Astrocyte (in vitro differentiated cells and primary cell): ENCODE results near the gene AAMDC. TPM values are rescaled to one million over a fixed set of nuclear protein-coding genes. Genes with fewer than 3 reads are reported as not detected.
"Not testable (repeated sequence)": the region's sequence is repeated elsewhere in the genome, so short reads cannot be mapped to it uniquely, and the experiment has no call there.

ENCODE experiments used
- DNase-seq: peaks from one replicate; pipeline ENCODE4 v3.0.0-alpha.2; 2010; ENCODE audit warnings: low read depth
- FAIRE-seq: peaks from 2 replicates; lab custom pipeline; 2011; peaks lifted over from hg19 to GRCh38; lab: Jason Lieb, UNC
- H2AFZ ChIP-seq: 2 replicates; pipeline ENCODE4 v1.6.0; 2012; ENCODE audit warnings: low read depth, low read length, inconsistent platforms
- H3K27ac ChIP-seq: 2 replicates; pipeline ENCODE4 v1.5.1; 2011; ENCODE audit warnings: low read depth, low read length, inconsistent platforms
- H3K27me3 ChIP-seq: 2 replicates; pipeline ENCODE4 v1.6.0; 2011; ENCODE audit warnings: low read length, inconsistent platforms; ENCODE audit not compliant: insufficient read depth
- H3K36me3 ChIP-seq: 2 replicates; pipeline ENCODE4 v1.5.1; 2011; ENCODE audit warnings: low read length, inconsistent platforms; ENCODE audit not compliant: insufficient read depth
- H3K4me1 ChIP-seq: 2 replicates; pipeline ENCODE4 v1.5.1; 2011; ENCODE audit warnings: low read length, inconsistent platforms; ENCODE audit not compliant: insufficient read depth
- H3K4me2 ChIP-seq: 2 replicates; pipeline ENCODE4 v1.6.0; 2012; ENCODE audit warnings: low read length, inconsistent platforms
- H3K4me3 ChIP-seq: 2 replicates; pipeline ENCODE4 v1.5.1; 2011; ENCODE audit warnings: low read depth, mild to moderate bottlenecking, low read length, inconsistent platforms; ENCODE audit not compliant: insufficient read depth
- H3K79me2 ChIP-seq: 2 replicates; pipeline ENCODE4 v1.6.0; 2012; ENCODE audit warnings: mild to moderate bottlenecking, low read length, inconsistent platforms; ENCODE audit not compliant: insufficient read depth
- H3K9ac ChIP-seq: 2 replicates; pipeline ENCODE4 v1.6.0; 2012; ENCODE audit warnings: mild to moderate bottlenecking, low read length, inconsistent platforms
- H3K9me3 ChIP-seq: 2 replicates; pipeline ENCODE4 v1.5.1; 2012; ENCODE audit warnings: low read depth, mild to moderate bottlenecking, low read length, inconsistent platforms; ENCODE audit not compliant: insufficient read depth
- H4K20me1 ChIP-seq: 2 replicates; pipeline ENCODE4 v1.6.0; 2012; ENCODE audit warnings: low read length, inconsistent platforms; ENCODE audit not compliant: insufficient read depth
- H3K27ac Mint-ChIP-seq: one replicate; pipeline ENCODE4 v1.8.0; 2021; ENCODE audit warnings: mild to moderate bottlenecking, mixed read lengths; ENCODE audit not compliant: unreplicated experiment
- H3K27me3 Mint-ChIP-seq: one replicate; pipeline ENCODE4 v1.8.0; 2021; ENCODE audit warnings: low read depth, mixed read lengths; ENCODE audit not compliant: unreplicated experiment
- H3K36me3 Mint-ChIP-seq: one replicate; pipeline ENCODE4 v1.8.0; 2021; ENCODE audit warnings: low read depth, mixed read lengths; ENCODE audit not compliant: unreplicated experiment
- H3K4me1 Mint-ChIP-seq: one replicate; pipeline ENCODE4 v1.8.0; 2021; ENCODE audit warnings: low read depth, mixed read lengths; ENCODE audit not compliant: unreplicated experiment
- H3K4me3 Mint-ChIP-seq: one replicate; pipeline ENCODE4 v1.8.0; 2021; ENCODE audit warnings: mild to moderate bottlenecking, moderate library complexity, mixed read lengths; ENCODE audit not compliant: unreplicated experiment
- H3K9me3 Mint-ChIP-seq: one replicate; pipeline ENCODE4 v1.8.0; 2021; ENCODE audit warnings: mild to moderate bottlenecking, mixed read lengths; ENCODE audit not compliant: unreplicated experiment
- CTCF ChIP-seq: IDR thresholded peaks from 2 replicates; pipeline ENCODE4 v1.5.1; 2011; ENCODE audit warnings: low read depth, mild to moderate bottlenecking, inconsistent platforms, low read length, moderate library complexity; ENCODE audit not compliant: insufficient read depth
- EZH2 ChIP-seq: IDR thresholded peaks from 2 replicates; pipeline ENCODE4 v1.6.1; 2012; ENCODE audit warnings: mild to moderate bottlenecking, low read length, inconsistent platforms; ENCODE audit not compliant: insufficient read depth
- total RNA-seq: library from RNA; stranded (reverse); gene quantifications from 2 replicates; pipeline ENCODE4 v1.2.1, GENCODE V29; 2021

Gene AAMDC
- total RNA-seq, 1 donor from 2014 or later, result 53.1 TPM

- TF ChIP-seq CTCF (no peak), EZH2 (no peak)
- H3K27me3 ChIP-seq, result no peaks in the 10 kb centered on the region
- no peak overlapping the region for H3K4me3 ChIP-seq
- no peaks in the 10 kb centered on the region for H4K20me1 ChIP-seq
- no peak overlapping the region for H2AFZ ChIP-seq
- Mint-ChIP-seq H3K27ac (no peak overlapping the region), H3K9me3 (no peaks in the 10 kb centered on the region), H3K4me1 (peaks cover 18% of the 10 kb centered on the region), H3K4me3 (no peak overlapping the region), H3K36me3 (peaks cover 4% of the 10 kb centered on the region), H3K27me3 (no peaks in the 10 kb centered on the region)
- FAIRE-seq, result no peak
- no peak overlapping the region for H3K27ac ChIP-seq
- H3K4me1 ChIP-seq, result peaks cover 15% of the 10 kb centered on the region
- H3K9me3 ChIP-seq, result no peaks in the 10 kb centered on the region
- DNase-seq, result no peak
- H3K36me3 ChIP-seq, result no peaks in the 10 kb centered on the region
- no peak overlapping the region for H3K9ac ChIP-seq
- H3K79me2 ChIP-seq, result no peaks in the 10 kb centered on the region
- H3K4me2 ChIP-seq, result no peak overlapping the region
These were observed 88.3 kb downstream of the AAMDC start for GRCh38 chr11:77909277-77909676.

- H3K27ac Mint-ChIP-seq, result peak overlapping the region; percentile 64
These were observed 89.9 kb downstream of the AAMDC start for GRCh38 chr11:77910828-77911227.

GRCh38 chr11:77913608-77914306 lies 92.8 kb downstream of the AAMDC start:
- H3K9me3 ChIP-seq, H3K9me3 Mint-ChIP-seq, H4K20me1 ChIP-seq, H2AFZ ChIP-seq, H3K27me3 ChIP-seq, H3K36me3 Mint-ChIP-seq, H3K27me3 Mint-ChIP-seq, H3K9ac ChIP-seq, DNase-seq, FAIRE-seq, H3K36me3 ChIP-seq, H3K4me3 ChIP-seq, H3K79me2 ChIP-seq: not testable (repeated sequence)
- H3K4me3 Mint-ChIP-seq, result peak overlapping the region; percentile 22
- H3K4me2 ChIP-seq, result peak overlapping the region; percentile 77
- peak overlapping the region; percentile 79 for H3K27ac ChIP-seq
- H3K27ac Mint-ChIP-seq, result peak overlapping the region; percentile 91
- peaks cover 30% of the 10 kb centered on the region for H3K4me1 Mint-ChIP-seq
- peaks cover 26% of the 10 kb centered on the region for H3K4me1 ChIP-seq

More at GRCh38 chr11:77910828-77911227, 89.9 kb downstream of the AAMDC start:
- not testable (repeated sequence) for H4K20me1 ChIP-seq, H3K9me3 ChIP-seq, H3K36me3 ChIP-seq, H3K79me2 ChIP-seq, H3K4me3 ChIP-seq, H2AFZ ChIP-seq, H3K36me3 Mint-ChIP-seq, H3K27me3 ChIP-seq, FAIRE-seq, H3K9me3 Mint-ChIP-seq, H3K27me3 Mint-ChIP-seq, H3K4me2 ChIP-seq, H3K4me3 Mint-ChIP-seq
- Histone ChIP-seq H3K4me1 (peaks cover 26% of the 10 kb centered on the region), H3K9ac (peak overlapping the region; percentile 20), H3K27ac (peak overlapping the region; percentile 72)
- peaks cover 30% of the 10 kb centered on the region for H3K4me1 Mint-ChIP-seq
- peak; percentile 61 for DNase-seq

- H3K9me3 Mint-ChIP-seq, H4K20me1 ChIP-seq, H3K4me3 Mint-ChIP-seq, H3K36me3 ChIP-seq, H3K36me3 Mint-ChIP-seq, H3K27me3 ChIP-seq, H3K27me3 Mint-ChIP-seq, H3K9me3 ChIP-seq, H3K79me2 ChIP-seq, FAIRE-seq, H2AFZ ChIP-seq: not testable (repeated sequence)
- Histone ChIP-seq H3K9ac (peak overlapping the region; percentile 58), H3K4me1 (peaks cover 26% of the 10 kb centered on the region), H3K4me3 (peak overlapping the region; percentile 37), H3K27ac (peak overlapping the region; percentile 79), H3K4me2 (peak overlapping the region; percentile 77)
- H3K27ac Mint-ChIP-seq, result peak overlapping the region; percentile 84
- DNase-seq, result peak; percentile 88
- H3K4me1 Mint-ChIP-seq, result peaks cover 30% of the 10 kb centered on the region
These were observed 93.4 kb downstream of the AAMDC start for GRCh38 chr11:77914307-77914791.

GRCh38 chr11:77917713-77918112 lies 96.8 kb downstream of the AAMDC start:
- H3K4me1 ChIP-seq, result peaks cover 19% of the 10 kb centered on the region
- H3K9ac ChIP-seq, H3K27me3 Mint-ChIP-seq, H3K9me3 Mint-ChIP-seq, H3K27ac Mint-ChIP-seq, H3K36me3 ChIP-seq, DNase-seq, H3K4me3 ChIP-seq, H3K27me3 ChIP-seq, H3K36me3 Mint-ChIP-seq, FAIRE-seq, H3K4me2 ChIP-seq, H4K20me1 ChIP-seq, H3K27ac ChIP-seq, H3K9me3 ChIP-seq, H3K79me2 ChIP-seq, H3K4me3 Mint-ChIP-seq, H2AFZ ChIP-seq: not testable (repeated sequence)
- peaks cover 21% of the 10 kb centered on the region for H3K4me1 Mint-ChIP-seq
